ENCODE measurements around the gene EMC8. TPM values are rescaled to one million over a fixed set of nuclear protein-coding genes. Genes with fewer than 3 reads are reported as not detected.

Gene EMC8
- total and polyA plus RNA-seq, 2 experiments from 2014 or later, result 51.1 to 69.4 TPM

- TF ChIP-seq EZH2 (IDR thresholded peaks at IDR 0.05; ENCODE audit: low read depth, unreplicated experiment) (no peak), JUNB (IDR thresholded peaks at IDR 0.05; ENCODE audit: unreplicated experiment) (no peak), CREB1 (CRISPR knock-in tag; IDR thresholded peaks at IDR 0.05; ENCODE audit: low read depth) (no peak)
- TF ChIP-seq, protein P1, sequence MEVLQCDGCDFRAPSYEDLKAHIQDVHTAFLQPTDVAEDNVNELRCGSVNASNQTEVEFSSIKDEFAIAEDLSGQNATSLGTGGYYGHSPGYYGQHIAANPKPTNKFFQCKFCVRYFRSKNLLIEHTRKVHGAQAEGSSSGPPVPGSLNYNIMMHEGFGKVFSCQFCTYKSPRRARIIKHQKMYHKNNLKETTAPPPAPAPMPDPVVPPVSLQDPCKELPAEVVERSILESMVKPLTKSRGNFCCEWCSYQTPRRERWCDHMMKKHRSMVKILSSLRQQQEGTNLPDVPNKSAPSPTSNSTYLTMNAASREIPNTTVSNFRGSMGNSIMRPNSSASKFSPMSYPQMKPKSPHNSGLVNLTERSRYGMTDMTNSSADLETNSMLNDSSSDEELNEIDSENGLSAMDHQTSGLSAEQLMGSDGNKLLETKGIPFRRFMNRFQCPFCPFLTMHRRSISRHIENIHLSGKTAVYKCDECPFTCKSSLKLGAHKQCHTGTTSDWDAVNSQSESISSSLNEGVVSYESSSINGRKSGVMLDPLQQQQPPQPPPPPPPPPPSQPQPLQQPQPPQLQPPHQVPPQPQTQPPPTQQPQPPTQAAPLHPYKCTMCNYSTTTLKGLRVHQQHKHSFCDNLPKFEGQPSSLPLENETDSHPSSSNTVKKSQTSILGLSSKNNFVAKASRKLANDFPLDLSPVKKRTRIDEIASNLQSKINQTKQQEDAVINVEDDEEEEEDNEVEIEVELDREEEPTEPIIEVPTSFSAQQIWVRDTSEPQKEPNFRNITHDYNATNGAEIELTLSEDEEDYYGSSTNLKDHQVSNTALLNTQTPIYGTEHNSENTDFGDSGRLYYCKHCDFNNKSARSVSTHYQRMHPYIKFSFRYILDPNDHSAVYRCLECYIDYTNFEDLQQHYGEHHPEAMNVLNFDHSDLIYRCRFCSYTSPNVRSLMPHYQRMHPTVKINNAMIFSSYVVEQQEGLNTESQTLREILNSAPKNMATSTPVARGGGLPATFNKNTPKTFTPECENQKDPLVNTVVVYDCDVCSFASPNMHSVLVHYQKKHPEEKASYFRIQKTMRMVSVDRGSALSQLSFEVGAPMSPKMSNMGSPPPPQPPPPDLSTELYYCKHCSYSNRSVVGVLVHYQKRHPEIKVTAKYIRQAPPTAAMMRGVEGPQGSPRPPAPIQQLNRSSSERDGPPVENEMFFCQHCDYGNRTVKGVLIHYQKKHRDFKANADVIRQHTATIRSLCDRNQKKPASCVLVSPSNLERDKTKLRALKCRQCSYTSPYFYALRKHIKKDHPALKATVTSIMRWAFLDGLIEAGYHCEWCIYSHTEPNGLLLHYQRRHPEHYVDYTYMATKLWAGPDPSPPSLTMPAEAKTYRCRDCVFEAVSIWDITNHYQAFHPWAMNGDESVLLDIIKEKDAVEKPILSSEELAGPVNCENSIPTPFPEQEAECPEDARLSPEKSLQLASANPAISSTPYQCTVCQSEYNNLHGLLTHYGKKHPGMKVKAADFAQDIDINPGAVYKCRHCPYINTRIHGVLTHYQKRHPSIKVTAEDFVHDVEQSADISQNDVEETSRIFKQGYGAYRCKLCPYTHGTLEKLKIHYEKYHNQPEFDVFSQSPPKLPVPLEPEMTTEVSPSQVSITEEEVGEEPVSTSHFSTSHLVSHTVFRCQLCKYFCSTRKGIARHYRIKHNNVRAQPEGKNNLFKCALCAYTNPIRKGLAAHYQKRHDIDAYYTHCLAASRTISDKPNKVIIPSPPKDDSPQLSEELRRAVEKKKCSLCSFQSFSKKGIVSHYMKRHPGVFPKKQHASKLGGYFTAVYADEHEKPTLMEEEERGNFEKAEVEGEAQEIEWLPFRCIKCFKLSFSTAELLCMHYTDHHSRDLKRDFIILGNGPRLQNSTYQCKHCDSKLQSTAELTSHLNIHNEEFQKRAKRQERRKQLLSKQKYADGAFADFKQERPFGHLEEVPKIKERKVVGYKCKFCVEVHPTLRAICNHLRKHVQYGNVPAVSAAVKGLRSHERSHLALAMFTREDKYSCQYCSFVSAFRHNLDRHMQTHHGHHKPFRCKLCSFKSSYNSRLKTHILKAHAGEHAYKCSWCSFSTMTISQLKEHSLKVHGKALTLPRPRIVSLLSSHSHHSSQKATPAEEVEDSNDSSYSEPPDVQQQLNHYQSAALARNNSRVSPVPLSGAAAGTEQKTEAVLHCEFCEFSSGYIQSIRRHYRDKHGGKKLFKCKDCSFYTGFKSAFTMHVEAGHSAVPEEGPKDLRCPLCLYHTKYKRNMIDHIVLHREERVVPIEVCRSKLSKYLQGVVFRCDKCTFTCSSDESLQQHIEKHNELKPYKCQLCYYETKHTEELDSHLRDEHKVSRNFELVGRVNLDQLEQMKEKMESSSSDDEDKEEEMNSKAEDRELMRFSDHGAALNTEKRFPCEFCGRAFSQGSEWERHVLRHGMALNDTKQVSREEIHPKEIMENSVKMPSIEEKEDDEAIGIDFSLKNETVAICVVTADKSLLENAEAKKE (CRISPR knock-in tag; IDR thresholded peaks at IDR 0.05), result no peak
Measured at GRCh38 chr16:85757341-85757822, 42.0 kb downstream of the EMC8 start (continued).

DNA sequence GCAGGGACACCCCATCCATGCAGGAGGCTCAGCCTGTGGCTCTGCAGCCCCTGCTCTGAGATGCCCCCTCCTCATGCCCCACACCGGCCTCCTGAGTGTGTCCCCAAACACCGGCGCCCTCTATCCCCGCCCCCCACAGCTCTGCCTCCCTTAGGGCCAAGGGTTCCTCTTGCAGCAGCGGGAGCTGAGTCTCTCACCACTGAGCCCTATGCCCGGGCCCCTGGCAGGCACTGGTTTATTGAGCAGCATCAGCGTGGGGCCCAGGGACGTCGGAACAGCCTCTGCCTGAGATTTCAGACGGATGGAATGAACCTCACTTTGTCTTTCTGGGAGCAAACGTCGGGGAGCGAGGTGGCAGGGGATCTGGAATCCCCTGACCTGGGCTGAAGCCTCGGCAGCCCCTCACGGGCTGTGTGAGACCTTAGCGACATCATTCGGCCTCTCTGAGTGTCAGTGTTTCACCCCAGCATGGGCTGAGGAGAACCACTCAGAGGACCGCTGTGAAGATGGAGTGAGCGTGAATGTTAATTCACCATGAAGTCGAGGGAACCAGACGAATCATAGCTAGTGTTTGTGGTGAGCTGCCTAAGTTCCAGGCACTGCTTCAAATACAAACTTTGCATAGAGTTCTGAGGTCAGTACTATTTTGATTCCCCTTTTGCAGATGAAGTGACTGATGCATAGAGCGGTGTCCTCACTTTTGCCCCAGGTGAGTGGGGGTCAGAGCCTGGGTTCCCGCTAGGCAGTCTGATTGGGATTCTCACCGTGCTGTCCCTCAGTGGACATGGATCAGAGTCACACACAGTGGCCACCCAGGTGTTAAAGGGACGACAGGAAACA is 43.2 kb downstream of the EMC8 start:
- Histone ChIP-seq H3K27me3 (ENCODE audit: insufficient read depth) (peaks cover 16% of the 10 kb centered on the region), H3K27ac (ENCODE audit: low read depth) (no peak overlapping the region), H3K36me3 (ENCODE audit: insufficient read depth) (no peaks in the 10 kb centered on the region), H3F3A (replicated peaks; ENCODE audit: low read depth) (no peaks in the 10 kb centered on the region; the same call in 1 of the 2 replicates), H3K79me2 (replicated peaks; ENCODE audit: insufficient read depth) (no peaks in the 10 kb centered on the region), H3K4me1 (ENCODE audit: insufficient read depth) (peaks cover 27% of the 10 kb centered on the region), H2AFZ (no peak overlapping the region; the same call in 1 of the 2 replicates), H4K20me1 (replicated peaks; ENCODE audit: insufficient read depth) (no peaks in the 10 kb centered on the region), H3K9me2 (ENCODE audit: insufficient read depth) (no peaks in the 10 kb centered on the region), H3K4me3 (no peak overlapping the region), H3K4me2 (no peak overlapping the region)
- Mint-ChIP-seq H3K27me3 (ENCODE audit: insufficient read depth, low read depth, poor library complexity) (peaks cover 30% of the 10 kb centered on the region), H3K4me3 (no peak overlapping the region), H3K4me1 (peaks cover 28% of the 10 kb centered on the region), H3K9me3 (no peaks in the 10 kb centered on the region), H3K36me3 (ENCODE audit: low read depth) (no peaks in the 10 kb centered on the region), H3K27ac (no peak overlapping the region)
- no peak for TF ChIP-seq STAT1 (IDR thresholded peaks at IDR 0.05; ENCODE audit: unreplicated experiment)
- TF ChIP-seq, protein P2, sequence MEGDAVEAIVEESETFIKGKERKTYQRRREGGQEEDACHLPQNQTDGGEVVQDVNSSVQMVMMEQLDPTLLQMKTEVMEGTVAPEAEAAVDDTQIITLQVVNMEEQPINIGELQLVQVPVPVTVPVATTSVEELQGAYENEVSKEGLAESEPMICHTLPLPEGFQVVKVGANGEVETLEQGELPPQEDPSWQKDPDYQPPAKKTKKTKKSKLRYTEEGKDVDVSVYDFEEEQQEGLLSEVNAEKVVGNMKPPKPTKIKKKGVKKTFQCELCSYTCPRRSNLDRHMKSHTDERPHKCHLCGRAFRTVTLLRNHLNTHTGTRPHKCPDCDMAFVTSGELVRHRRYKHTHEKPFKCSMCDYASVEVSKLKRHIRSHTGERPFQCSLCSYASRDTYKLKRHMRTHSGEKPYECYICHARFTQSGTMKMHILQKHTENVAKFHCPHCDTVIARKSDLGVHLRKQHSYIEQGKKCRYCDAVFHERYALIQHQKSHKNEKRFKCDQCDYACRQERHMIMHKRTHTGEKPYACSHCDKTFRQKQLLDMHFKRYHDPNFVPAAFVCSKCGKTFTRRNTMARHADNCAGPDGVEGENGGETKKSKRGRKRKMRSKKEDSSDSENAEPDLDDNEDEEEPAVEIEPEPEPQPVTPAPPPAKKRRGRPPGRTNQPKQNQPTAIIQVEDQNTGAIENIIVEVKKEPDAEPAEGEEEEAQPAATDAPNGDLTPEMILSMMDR (conservative IDR thresholded peaks at IDR 0.05; ENCODE audit: low read depth in 2 of 2), result 0 out of 4 replicates have a peak, but pooled peaks of 1 of the 2 experiments have one; percentile 5
- no peak for ATAC-seq
- no peak for DNase-seq (ENCODE audit: low spot score)

All from GM23338 (cell line).